Islet of Langerhans (tissue), 1 donor: Measurements from ENCODE around the gene IGFBP5.

Source experiments
- FAIRE-seq: peaks from one replicate; lab custom pipeline; 2011; peaks lifted over from hg19 to GRCh38; lab: Jason Lieb, UNC

The IGFBP5 gene

GRCh38 chr2:216637472-216637871 is 57.9 kb downstream of the IGFBP5 start:
- FAIRE-seq, result no peak

- no peak for FAIRE-seq
Observed at GRCh38 chr2:216636551-216637450, 58.5 kb downstream of the IGFBP5 start.

GRCh38 chr2:216635701-216636550 is 59.4 kb downstream of the IGFBP5 start:
- FAIRE-seq, result no peak

- no peak for FAIRE-seq
Observed at GRCh38 chr2:216635171-216635570, 60.2 kb downstream of the IGFBP5 start.

- no peak for FAIRE-seq
Observed at GRCh38 chr2:216634370-216635148, 60.8 kb downstream of the IGFBP5 start.

GRCh38 chr2:216633616-216634369 is 61.6 kb downstream of the IGFBP5 start:
- no peak for FAIRE-seq

GRCh38 chr2:216632952-216633615 is 62.3 kb downstream of the IGFBP5 start, which contains the start of gene IGFBP2:
IGFBP2 (plus strand) TSS chr2:216633420; CDS start chr2:216633524, 104 bp downstream.
- FAIRE-seq, result no peak

GRCh38 chr2:216632346-216632951 is 62.9 kb downstream of the IGFBP5 start:
- no peak for FAIRE-seq

- FAIRE-seq, result no peak
Observed at GRCh38 chr2:216629784-216630183, 65.6 kb downstream of the IGFBP5 start.

GRCh38 chr2:216626875-216627245 is 68.5 kb downstream of the IGFBP5 start:
- FAIRE-seq, result no peak

GRCh38 chr2:216626168-216626874 is 69.0 kb downstream of the IGFBP5 start:
- FAIRE-seq, result no peak

GRCh38 chr2:216624251-216624650 is 71.1 kb downstream of the IGFBP5 start:
- no peak for FAIRE-seq

- no peak for FAIRE-seq
Observed at GRCh38 chr2:216622526-216622925, 72.8 kb downstream of the IGFBP5 start.
